ENCODE data around the gene OSTN. TPM values are rescaled to one million over a fixed set of nuclear protein-coding genes. Genes with fewer than 3 reads are reported as not detected.

OSTN gene
- total RNA-seq, 1 experiment from 2014 or later = not detected

GRCh38 chr3:191254098-191254873, 55.2 kb downstream of the OSTN start:
- no peak for ATAC-seq
- POLR2A ChIA-PET = no interaction called here
- no TSS peak for BruUV-seq (replicated peaks)
- TF ChIP-seq CTCF (IDR thresholded peaks at IDR 0.05) (no peak), SIN3A (IDR thresholded peaks at IDR 0.05; ENCODE audit: borderline replicate concordance, insufficient read depth, low read depth, low read length) (no peak), POLR2AphosphoS5 (IDR thresholded peaks at IDR 0.05; ENCODE audit: low read depth, low read length) (no peak), TCF7L2 (IDR thresholded peaks at IDR 0.05; ENCODE audit: low read depth, low read length) (no peak)
- TF ChIP-seq, protein P1, sequence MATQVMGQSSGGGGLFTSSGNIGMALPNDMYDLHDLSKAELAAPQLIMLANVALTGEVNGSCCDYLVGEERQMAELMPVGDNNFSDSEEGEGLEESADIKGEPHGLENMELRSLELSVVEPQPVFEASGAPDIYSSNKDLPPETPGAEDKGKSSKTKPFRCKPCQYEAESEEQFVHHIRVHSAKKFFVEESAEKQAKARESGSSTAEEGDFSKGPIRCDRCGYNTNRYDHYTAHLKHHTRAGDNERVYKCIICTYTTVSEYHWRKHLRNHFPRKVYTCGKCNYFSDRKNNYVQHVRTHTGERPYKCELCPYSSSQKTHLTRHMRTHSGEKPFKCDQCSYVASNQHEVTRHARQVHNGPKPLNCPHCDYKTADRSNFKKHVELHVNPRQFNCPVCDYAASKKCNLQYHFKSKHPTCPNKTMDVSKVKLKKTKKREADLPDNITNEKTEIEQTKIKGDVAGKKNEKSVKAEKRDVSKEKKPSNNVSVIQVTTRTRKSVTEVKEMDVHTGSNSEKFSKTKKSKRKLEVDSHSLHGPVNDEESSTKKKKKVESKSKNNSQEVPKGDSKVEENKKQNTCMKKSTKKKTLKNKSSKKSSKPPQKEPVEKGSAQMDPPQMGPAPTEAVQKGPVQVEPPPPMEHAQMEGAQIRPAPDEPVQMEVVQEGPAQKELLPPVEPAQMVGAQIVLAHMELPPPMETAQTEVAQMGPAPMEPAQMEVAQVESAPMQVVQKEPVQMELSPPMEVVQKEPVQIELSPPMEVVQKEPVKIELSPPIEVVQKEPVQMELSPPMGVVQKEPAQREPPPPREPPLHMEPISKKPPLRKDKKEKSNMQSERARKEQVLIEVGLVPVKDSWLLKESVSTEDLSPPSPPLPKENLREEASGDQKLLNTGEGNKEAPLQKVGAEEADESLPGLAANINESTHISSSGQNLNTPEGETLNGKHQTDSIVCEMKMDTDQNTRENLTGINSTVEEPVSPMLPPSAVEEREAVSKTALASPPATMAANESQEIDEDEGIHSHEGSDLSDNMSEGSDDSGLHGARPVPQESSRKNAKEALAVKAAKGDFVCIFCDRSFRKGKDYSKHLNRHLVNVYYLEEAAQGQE (IDR thresholded peaks at IDR 0.05; ENCODE audit: insufficient read depth in 1 of 2, low read depth in 2 of 2, low read length in 1 of 2) = no peak
- in situ Hi-C loops (cut with HindIII; ENCODE audit: low pct_unique_long_range_greater_than_20kb, low sequenced_read_pairs) = no loop called here
- CTCF ChIA-PET = no interaction called here
- Histone ChIP-seq H3K27ac (ENCODE audit: low read length) (no peak overlapping the region), H3K9me3 (ENCODE audit: control insufficient read depth, insufficient read depth, low read depth, low read length) (no peaks in the 10 kb centered on the region), H3K36me3 (ENCODE audit: control insufficient read depth, insufficient read depth, low read length) (no peaks in the 10 kb centered on the region), H3K4me1 (ENCODE audit: control insufficient read depth, insufficient read depth, low read length) (peaks cover 4% of the 10 kb centered on the region; the same call in 1 of the 2 replicates), H3K27me3 (ENCODE audit: control insufficient read depth, insufficient read depth, low read length) (no peaks in the 10 kb centered on the region), H3K4me3 (ENCODE audit: low read depth in 2 of 2, low read length in 2 of 2) (no peak overlapping the region)
- intact Hi-C loops (cut with micrococcal nuclease; ENCODE audit: unreplicated experiment) = no loop called here
- no peak for DNase-seq (ENCODE audit: low read depth, low spot score)

GRCh38 chr3:191255156-191255555, 56.1 kb downstream of the OSTN start:
- no TSS peak for BruUV-seq (replicated peaks)
- Histone ChIP-seq H3K27ac (ENCODE audit: low read length) (no peak overlapping the region), H3K9me3 (ENCODE audit: control insufficient read depth, insufficient read depth, low read depth, low read length) (no peaks in the 10 kb centered on the region), H3K36me3 (ENCODE audit: control insufficient read depth, insufficient read depth, low read length) (no peaks in the 10 kb centered on the region), H3K4me1 (ENCODE audit: control insufficient read depth, insufficient read depth, low read length) (peaks cover 4% of the 10 kb centered on the region; the same call in 1 of the 2 replicates), H3K27me3 (ENCODE audit: control insufficient read depth, insufficient read depth, low read length) (no peaks in the 10 kb centered on the region), H3K4me3 (ENCODE audit: low read depth in 2 of 2, low read length in 2 of 2) (no peak overlapping the region)
- ATAC-seq (peak; percentile 21; the same call in 1 of the 2 replicates), DNase-seq (ENCODE audit: low read depth, low spot score) (no peak)
- POLR2A ChIA-PET = no interaction called here
- no peak for TF ChIP-seq CTCF (IDR thresholded peaks at IDR 0.05)
- TF ChIP-seq POLR2AphosphoS5 (IDR thresholded peaks at IDR 0.05; ENCODE audit: low read depth, low read length) = no peak
- no peak for TF ChIP-seq SIN3A (IDR thresholded peaks at IDR 0.05; ENCODE audit: borderline replicate concordance, insufficient read depth, low read depth, low read length)
- TF ChIP-seq TCF7L2 (IDR thresholded peaks at IDR 0.05; ENCODE audit: low read depth, low read length) = no peak
- TF ChIP-seq, protein P1 (IDR thresholded peaks at IDR 0.05; ENCODE audit: insufficient read depth in 1 of 2, low read depth in 2 of 2, low read length in 1 of 2) = no peak
- intact Hi-C loops (cut with micrococcal nuclease; ENCODE audit: unreplicated experiment) (no loop called here), in situ Hi-C loops (cut with HindIII; ENCODE audit: low pct_unique_long_range_greater_than_20kb, low sequenced_read_pairs) (no loop called here)
- CTCF ChIA-PET = no interaction called here
